Measurements from ENCODE around the gene SECISBP2L. TPM values are rescaled to one million over a fixed set of nuclear protein-coding genes. Genes with fewer than 3 reads are reported as not detected.

SECISBP2L gene
- total RNA-seq, 1 donor from 2014 or later: 38.0 TPM

- intact Hi-C loops (cut with micrococcal nuclease): loop anchor here (10.0 kb wide), 1 partner anchor 1328 kb away; the partner anchor contains the start of gene GABPB1
- H3K27ac Mint-ChIP-seq: no peak overlapping the region
- no peaks in the 10 kb centered on the region for H3K27me3 Mint-ChIP-seq (ENCODE audit: insufficient read depth)
These were observed 19.5 kb downstream of the SECISBP2L start for GRCh38 chr15:49026700-49027099.

GRCh38 chr15:49024840-49025239 lies 21.4 kb downstream of the SECISBP2L start:
- Mint-ChIP-seq H3K36me3 (ENCODE audit: low read depth) (peaks cover 47% of the 10 kb centered on the region), H3K4me3 (no peak overlapping the region), H3K9me3 (no peaks in the 10 kb centered on the region), H3K4me1 (ENCODE audit: low read depth) (peaks cover 17% of the 10 kb centered on the region), H3K27me3 (ENCODE audit: insufficient read depth) (no peaks in the 10 kb centered on the region), H3K27ac (no peak overlapping the region)
- no peak for DNase-seq (ENCODE audit: low spot score)
- intact Hi-C loops (cut with micrococcal nuclease): loop anchor here (10.0 kb wide), 1 partner anchor 1330 kb away; the partner anchor contains the start of gene GABPB1

More at GRCh38 chr15:49026700-49027099, 19.5 kb downstream of the SECISBP2L start:
- no peak for DNase-seq (ENCODE audit: low spot score)
- Mint-ChIP-seq H3K36me3 (ENCODE audit: low read depth) (peaks cover 41% of the 10 kb centered on the region), H3K4me3 (no peak overlapping the region), H3K4me1 (ENCODE audit: low read depth) (peaks cover 17% of the 10 kb centered on the region), H3K9me3 (no peaks in the 10 kb centered on the region)

- Mint-ChIP-seq H3K27ac (peak overlapping the region; percentile 56), H3K9me3 (no peaks in the 10 kb centered on the region), H3K27me3 (ENCODE audit: insufficient read depth) (no peaks in the 10 kb centered on the region), H3K36me3 (ENCODE audit: low read depth) (peaks cover 46% of the 10 kb centered on the region), H3K4me1 (ENCODE audit: low read depth) (peaks cover 17% of the 10 kb centered on the region), H3K4me3 (no peak overlapping the region)
- no peak for DNase-seq (ENCODE audit: low spot score)
- intact Hi-C loops (cut with micrococcal nuclease): loop anchor here (2.0 to 10.0 kb wide), 3 partner anchors 13 to 1331 kb away; partner anchors contain the start of gene GABPB1
These were observed 22.9 kb downstream of the SECISBP2L start for GRCh38 chr15:49023354-49023753.

- DNase-seq (ENCODE audit: low spot score): no peak
- Mint-ChIP-seq H3K36me3 (ENCODE audit: low read depth) (peaks cover 50% of the 10 kb centered on the region), H3K4me3 (no peak overlapping the region), H3K27ac (no peak overlapping the region), H3K4me1 (ENCODE audit: low read depth) (peaks cover 7% of the 10 kb centered on the region), H3K9me3 (no peaks in the 10 kb centered on the region), H3K27me3 (ENCODE audit: insufficient read depth) (no peaks in the 10 kb centered on the region)
- intact Hi-C loops (cut with micrococcal nuclease): no loop called here
These were observed 30.4 kb downstream of the SECISBP2L start for GRCh38 chr15:49015896-49016295.

- no peak overlapping the region for H3K27ac Mint-ChIP-seq
- H3K9me3 Mint-ChIP-seq: peaks cover 3% of the 10 kb centered on the region
- intact Hi-C loops (cut with micrococcal nuclease): no loop called here
- no peak for DNase-seq (ENCODE audit: low spot score)
- no peaks in the 10 kb centered on the region for H3K27me3 Mint-ChIP-seq (ENCODE audit: insufficient read depth)
- H3K4me3 Mint-ChIP-seq: no peak overlapping the region
- no peaks in the 10 kb centered on the region for H3K4me1 Mint-ChIP-seq (ENCODE audit: low read depth)
- peaks cover 51% of the 10 kb centered on the region for H3K36me3 Mint-ChIP-seq (ENCODE audit: low read depth)
These were observed 46.9 kb downstream of the SECISBP2L start for GRCh38 chr15:48999314-48999713.

- DNase-seq (ENCODE audit: low spot score): no peak
- H3K27ac Mint-ChIP-seq: no peak overlapping the region
- peaks cover 61% of the 10 kb centered on the region for H3K36me3 Mint-ChIP-seq (ENCODE audit: low read depth)
- H3K9me3 Mint-ChIP-seq: no peaks in the 10 kb centered on the region
- intact Hi-C loops (cut with micrococcal nuclease): no loop called here
- H3K4me1 Mint-ChIP-seq (ENCODE audit: low read depth): no peaks in the 10 kb centered on the region
- H3K27me3 Mint-ChIP-seq (ENCODE audit: insufficient read depth): no peaks in the 10 kb centered on the region
- H3K4me3 Mint-ChIP-seq: no peak overlapping the region
These were observed 50.0 kb downstream of the SECISBP2L start for GRCh38 chr15:48996276-48996675.

GRCh38 chr15:48993380-48993779 lies 52.9 kb downstream of the SECISBP2L start:
- peaks cover 53% of the 10 kb centered on the region for H3K36me3 Mint-ChIP-seq (ENCODE audit: low read depth)
- intact Hi-C loops (cut with micrococcal nuclease): no loop called here
- H3K4me3 Mint-ChIP-seq: no peak overlapping the region
- H3K27ac Mint-ChIP-seq: no peak overlapping the region
- no peaks in the 10 kb centered on the region for H3K27me3 Mint-ChIP-seq (ENCODE audit: insufficient read depth)
- no peak for DNase-seq (ENCODE audit: low spot score)
- no peaks in the 10 kb centered on the region for H3K9me3 Mint-ChIP-seq
- H3K4me1 Mint-ChIP-seq (ENCODE audit: low read depth): no peaks in the 10 kb centered on the region

GRCh38 chr15:48992545-48992944 lies 53.7 kb downstream of the SECISBP2L start:
- H3K27me3 Mint-ChIP-seq (ENCODE audit: insufficient read depth): no peaks in the 10 kb centered on the region
- no peak overlapping the region for H3K4me3 Mint-ChIP-seq
- intact Hi-C loops (cut with micrococcal nuclease): no loop called here
- no peak for DNase-seq (ENCODE audit: low spot score)
- H3K9me3 Mint-ChIP-seq: no peaks in the 10 kb centered on the region
- H3K36me3 Mint-ChIP-seq (ENCODE audit: low read depth): peaks cover 52% of the 10 kb centered on the region
- H3K4me1 Mint-ChIP-seq (ENCODE audit: low read depth): no peaks in the 10 kb centered on the region
- peak overlapping the region; percentile 63 for H3K27ac Mint-ChIP-seq

GRCh38 chr15:48992096-48992495 lies 54.1 kb downstream of the SECISBP2L start:
- no peak overlapping the region for H3K4me3 Mint-ChIP-seq
- H3K27ac Mint-ChIP-seq: peak overlapping the region; percentile 63
- DNase-seq (ENCODE audit: low spot score): no peak
- H3K9me3 Mint-ChIP-seq: no peaks in the 10 kb centered on the region
- no peaks in the 10 kb centered on the region for H3K27me3 Mint-ChIP-seq (ENCODE audit: insufficient read depth)
- peaks cover 47% of the 10 kb centered on the region for H3K36me3 Mint-ChIP-seq (ENCODE audit: low read depth)
- H3K4me1 Mint-ChIP-seq (ENCODE audit: low read depth): no peaks in the 10 kb centered on the region
- intact Hi-C loops (cut with micrococcal nuclease): no loop called here

- Mint-ChIP-seq H3K27ac (no peak overlapping the region), H3K9me3 (no peaks in the 10 kb centered on the region), H3K36me3 (ENCODE audit: low read depth) (peaks cover 28% of the 10 kb centered on the region), H3K4me1 (ENCODE audit: low read depth) (no peaks in the 10 kb centered on the region), H3K4me3 (no peak overlapping the region), H3K27me3 (ENCODE audit: insufficient read depth) (no peaks in the 10 kb centered on the region)
- intact Hi-C loops (cut with micrococcal nuclease): no loop called here
- no peak for DNase-seq (ENCODE audit: low spot score)
These were observed 57.1 kb downstream of the SECISBP2L start for GRCh38 chr15:48989170-48989569.

- intact Hi-C loops (cut with micrococcal nuclease): no loop called here
- Mint-ChIP-seq H3K9me3 (no peaks in the 10 kb centered on the region), H3K4me1 (ENCODE audit: low read depth) (no peaks in the 10 kb centered on the region), H3K27me3 (ENCODE audit: insufficient read depth) (peaks cover 2% of the 10 kb centered on the region), H3K4me3 (no peak overlapping the region), H3K27ac (no peak overlapping the region), H3K36me3 (ENCODE audit: low read depth) (peaks cover 14% of the 10 kb centered on the region)
- no peak for DNase-seq (ENCODE audit: low spot score)
These were observed 59.1 kb downstream of the SECISBP2L start for GRCh38 chr15:48987142-48987541.

GRCh38 chr15:48986240-48986639 lies 60.0 kb downstream of the SECISBP2L start:
- intact Hi-C loops (cut with micrococcal nuclease): no loop called here
- peaks cover 8% of the 10 kb centered on the region for H3K36me3 Mint-ChIP-seq (ENCODE audit: low read depth)
- peaks cover 6% of the 10 kb centered on the region for H3K27me3 Mint-ChIP-seq (ENCODE audit: insufficient read depth)
- no peaks in the 10 kb centered on the region for H3K4me1 Mint-ChIP-seq (ENCODE audit: low read depth)
- no peak for DNase-seq (ENCODE audit: low spot score)
- no peak overlapping the region for H3K27ac Mint-ChIP-seq
- H3K4me3 Mint-ChIP-seq: no peak overlapping the region
- no peaks in the 10 kb centered on the region for H3K9me3 Mint-ChIP-seq

- Mint-ChIP-seq H3K36me3 (ENCODE audit: low read depth) (peaks cover 4% of the 10 kb centered on the region), H3K4me1 (ENCODE audit: low read depth) (no peaks in the 10 kb centered on the region), H3K9me3 (no peaks in the 10 kb centered on the region), H3K27ac (no peak overlapping the region), H3K27me3 (ENCODE audit: insufficient read depth) (peaks cover 6% of the 10 kb centered on the region), H3K4me3 (no peak overlapping the region)
- intact Hi-C loops (cut with micrococcal nuclease): no loop called here
- DNase-seq (ENCODE audit: low spot score): no peak
These were observed 60.7 kb downstream of the SECISBP2L start for GRCh38 chr15:48985516-48985915.

- H3K4me3 Mint-ChIP-seq: no peak overlapping the region
- peaks cover 6% of the 10 kb centered on the region for H3K27me3 Mint-ChIP-seq (ENCODE audit: insufficient read depth)
- DNase-seq (ENCODE audit: low spot score): no peak
- H3K4me1 Mint-ChIP-seq (ENCODE audit: low read depth): no peaks in the 10 kb centered on the region
- peaks cover 1% of the 10 kb centered on the region for H3K36me3 Mint-ChIP-seq (ENCODE audit: low read depth)
- no peak overlapping the region for H3K27ac Mint-ChIP-seq
- no peaks in the 10 kb centered on the region for H3K9me3 Mint-ChIP-seq
- intact Hi-C loops (cut with micrococcal nuclease): no loop called here
These were observed 61.4 kb downstream of the SECISBP2L start for GRCh38 chr15:48984811-48985352.

Measured in activated T-helper 1 cell treated with anti-CD3 and anti-CD28 coated beads, Interleukin-12 subunit alpha, Interleukin-12 subunit beta, Interleukin-2, Interleukin-4 antibody, amounts not matched to agents 30 ng/mL and 10 ng/mL and 1 ng/mL, durations not matched to agents 14 hours and 24 hours and 36 hours (primary cell).